GM18907 (cell line): ENCODE results near the gene NSFL1C.
"Not testable (repeated sequence)": the region's sequence is repeated elsewhere in the genome, so short reads cannot be mapped to it uniquely, and the experiment has no call there.

Experiments used
- ATAC-seq: cut with Tn5 transposase; IDR thresholded peaks from one replicate; pipeline ENCODE4 v1.9.1; 2021; ENCODE audit warnings: mild to moderate bottlenecking, moderate library complexity; ENCODE audit not compliant: unreplicated experiment

The NSFL1C gene

DNA sequence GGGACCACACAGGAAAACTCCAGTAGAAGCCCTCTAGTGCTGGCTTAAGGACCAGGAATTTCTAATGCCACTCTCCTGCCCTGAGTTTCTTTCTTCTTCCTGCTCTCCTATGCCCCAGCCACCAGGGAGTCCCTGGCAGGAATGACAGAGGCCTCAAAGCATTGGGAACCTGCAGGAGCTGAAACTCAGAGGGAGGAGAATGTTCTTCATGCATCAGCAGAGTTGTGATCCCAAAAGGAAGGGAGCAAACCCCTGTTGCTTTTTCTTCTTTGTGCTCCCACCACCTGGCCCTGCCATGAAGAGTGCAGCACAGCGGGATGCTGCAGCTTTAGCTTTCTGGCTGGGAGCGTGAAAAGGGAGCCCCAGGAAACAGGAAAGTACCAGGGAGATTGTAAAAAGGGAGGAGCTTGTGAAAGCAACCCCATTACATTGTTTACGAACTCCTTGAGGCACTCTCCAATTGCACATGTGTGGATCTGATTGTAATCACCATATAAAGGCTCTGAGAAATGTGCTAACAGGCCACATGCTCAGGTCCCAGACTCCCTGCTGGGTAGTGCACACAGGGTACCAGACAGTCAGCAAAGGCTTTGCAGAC, 39.1 kb downstream of the NSFL1C start:
- ATAC-seq: no peak

DNA sequence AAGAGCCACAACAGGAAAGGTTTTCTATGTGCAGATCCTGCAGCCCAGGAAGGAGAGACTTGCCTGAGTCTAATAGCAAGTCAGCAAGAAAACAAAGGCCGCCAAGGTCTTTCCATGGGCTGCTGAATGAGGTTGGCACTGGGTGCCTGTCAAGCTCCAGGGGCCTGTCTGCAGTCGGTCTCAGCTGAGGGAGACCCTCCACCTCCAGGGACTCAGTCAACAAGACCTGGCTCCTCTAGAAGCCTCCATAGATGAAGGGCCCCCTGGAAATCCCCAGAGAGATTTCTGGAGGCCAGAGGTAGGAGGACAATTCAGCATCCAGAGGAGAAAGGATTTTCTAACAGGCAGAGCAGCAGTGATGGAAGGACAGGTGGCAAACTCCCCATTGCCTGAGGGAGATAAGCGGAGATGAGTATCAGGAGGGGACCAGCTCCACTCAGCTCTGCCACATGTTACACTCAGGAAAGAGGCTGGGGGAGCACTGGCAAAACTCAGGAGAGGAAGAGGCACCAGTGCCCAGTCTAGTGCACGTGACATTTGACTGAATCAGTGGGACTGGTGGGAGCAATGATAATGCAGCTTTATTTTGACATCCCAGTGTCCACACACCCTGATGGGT, 40.3 kb downstream of the NSFL1C start:
- ATAC-seq: no peak

DNA sequence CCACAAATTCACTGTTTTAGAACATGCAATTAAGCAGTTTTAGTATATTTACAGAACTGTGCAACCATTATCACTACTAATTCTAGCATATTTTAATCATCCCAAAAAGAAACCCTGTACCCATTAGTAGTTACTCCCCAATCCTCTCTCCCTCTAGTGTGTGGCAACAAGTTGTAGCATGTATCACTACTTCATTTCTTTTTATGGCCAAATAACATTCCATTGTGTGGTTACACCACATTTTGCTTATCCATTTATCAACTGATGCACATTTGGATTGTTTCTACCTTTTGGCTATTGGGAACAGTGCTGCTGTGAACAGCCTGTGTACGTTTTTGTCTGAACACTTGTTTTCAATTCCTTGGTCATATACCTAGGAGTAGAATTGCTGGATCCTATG, 42.3 kb downstream of the NSFL1C start:
- ATAC-seq: no peak

DNA sequence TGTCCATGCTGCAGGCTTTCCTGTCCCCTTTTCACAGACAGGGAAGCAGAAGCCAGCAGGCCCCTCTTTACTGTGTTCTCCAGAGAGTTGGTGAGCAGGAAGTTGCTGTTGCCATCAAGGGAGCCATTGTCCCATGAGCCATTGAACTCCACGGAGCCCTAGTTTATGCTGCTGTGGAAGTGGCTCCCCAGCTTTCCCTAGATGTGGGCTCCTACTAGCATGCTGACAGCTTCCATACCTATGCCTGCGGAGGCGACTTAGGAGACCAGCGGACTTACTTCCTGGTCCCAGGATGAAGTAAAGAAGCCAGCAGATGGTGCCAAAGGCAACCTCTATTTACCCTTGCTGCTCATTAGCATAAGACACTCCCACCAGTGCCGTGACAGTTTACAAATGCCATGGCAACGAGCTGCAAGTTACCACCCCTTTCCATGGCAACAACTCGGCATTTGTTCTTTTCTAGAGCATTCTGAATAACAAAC, 43.0 kb downstream of the NSFL1C start:
- ATAC-seq: no peak

DNA sequence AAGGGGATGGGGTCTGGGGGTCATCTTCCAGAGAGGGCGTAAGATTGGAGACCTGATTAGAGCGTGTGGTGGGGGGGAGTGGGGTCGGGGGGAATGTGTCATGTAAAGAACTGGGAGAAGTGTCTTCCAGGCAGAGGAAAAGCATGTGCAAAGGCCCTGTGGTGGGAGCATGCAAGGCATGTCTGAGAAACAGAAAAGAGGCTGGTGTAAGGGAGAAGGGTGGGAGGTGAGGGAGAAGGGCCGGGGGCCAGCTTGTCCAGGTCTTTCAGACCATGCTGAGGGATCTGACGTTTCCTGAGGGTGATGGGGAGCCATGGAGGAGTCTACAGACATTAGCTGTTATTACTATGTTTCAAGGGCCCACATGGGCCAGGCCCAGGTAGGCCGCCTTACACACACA, 43.4 kb downstream of the NSFL1C start:
- no peak for ATAC-seq

DNA sequence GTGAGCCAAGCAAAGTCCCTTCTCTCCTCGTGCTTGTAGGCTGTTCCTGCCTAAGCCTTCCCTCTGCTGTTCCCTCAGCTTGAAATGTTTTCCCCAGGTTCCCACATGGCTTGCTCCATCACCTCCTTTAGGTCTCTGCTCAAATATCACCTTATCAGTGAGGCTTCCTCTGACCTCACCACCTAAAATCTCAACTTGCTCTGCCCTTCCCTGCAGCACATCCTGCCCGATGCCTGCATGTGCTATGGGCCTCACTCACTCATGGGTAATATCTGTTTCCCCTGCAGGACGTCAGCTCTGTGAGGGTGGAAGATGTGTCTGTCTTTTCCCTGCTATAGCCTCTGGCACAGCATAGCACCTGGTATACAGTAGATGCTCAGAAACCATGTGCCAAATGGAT, 43.9 kb downstream of the NSFL1C start:
- no peak for ATAC-seq

DNA sequence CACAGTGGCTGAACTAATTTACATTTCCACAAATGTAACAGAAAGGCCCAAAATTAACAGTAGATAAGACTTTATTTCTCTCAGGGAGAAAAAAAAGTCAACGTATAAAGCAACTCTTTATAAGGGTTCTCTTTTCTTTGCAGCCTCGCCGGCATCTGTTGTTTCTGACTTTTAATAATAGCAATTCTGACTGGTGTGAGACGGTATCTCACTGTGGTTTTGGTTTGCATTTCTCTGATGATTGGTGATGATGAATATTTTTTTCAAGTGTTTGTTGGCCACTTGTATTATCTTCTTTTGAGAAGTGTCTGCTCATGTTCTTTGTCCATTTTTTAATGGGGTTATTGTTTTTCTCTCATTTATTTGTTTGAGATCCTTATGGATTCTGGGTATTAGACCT, 46.6 kb downstream of the NSFL1C start:
- no peak for ATAC-seq

DNA sequence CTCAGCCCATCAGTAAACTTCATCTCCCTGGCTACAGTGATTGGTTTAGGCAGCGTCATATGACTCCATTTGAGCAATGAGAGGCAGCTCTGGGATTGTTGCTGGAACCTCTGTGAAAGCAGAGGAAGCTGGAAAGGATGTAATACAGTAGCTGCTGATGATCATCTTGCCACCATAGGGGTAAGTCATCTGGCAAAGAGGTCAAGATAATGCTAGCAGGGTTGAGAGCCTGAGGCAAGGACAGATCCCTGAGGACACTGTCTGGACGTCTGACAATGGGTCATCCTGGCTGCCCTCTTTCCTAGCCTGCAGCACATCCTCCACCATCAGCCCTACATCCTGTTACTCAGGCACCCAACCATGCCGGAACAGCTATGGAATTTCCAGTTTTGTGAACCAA, 48.3 kb downstream of the NSFL1C start:
- ATAC-seq: no peak

DNA sequence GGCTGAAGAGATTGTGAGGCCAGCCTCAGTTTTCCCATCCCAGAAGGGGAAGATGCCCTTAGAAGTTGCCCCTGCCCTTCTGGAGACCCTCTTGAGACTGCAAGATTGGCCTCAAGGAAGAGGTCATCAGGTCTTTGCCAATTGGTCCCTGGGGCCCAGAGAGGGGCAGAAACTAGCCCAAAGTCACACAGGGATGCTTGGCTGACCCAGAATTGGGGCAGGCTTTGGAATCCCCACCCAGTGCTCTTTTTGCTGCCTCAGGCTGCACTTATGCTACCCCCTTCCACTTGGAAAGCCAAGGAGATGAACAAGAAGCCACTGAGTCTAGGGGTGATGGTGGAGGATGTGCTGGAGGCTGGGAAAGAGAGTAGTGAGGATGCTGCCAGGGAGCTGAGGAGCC, 48.9 kb downstream of the NSFL1C start:
- ATAC-seq: no peak

DNA sequence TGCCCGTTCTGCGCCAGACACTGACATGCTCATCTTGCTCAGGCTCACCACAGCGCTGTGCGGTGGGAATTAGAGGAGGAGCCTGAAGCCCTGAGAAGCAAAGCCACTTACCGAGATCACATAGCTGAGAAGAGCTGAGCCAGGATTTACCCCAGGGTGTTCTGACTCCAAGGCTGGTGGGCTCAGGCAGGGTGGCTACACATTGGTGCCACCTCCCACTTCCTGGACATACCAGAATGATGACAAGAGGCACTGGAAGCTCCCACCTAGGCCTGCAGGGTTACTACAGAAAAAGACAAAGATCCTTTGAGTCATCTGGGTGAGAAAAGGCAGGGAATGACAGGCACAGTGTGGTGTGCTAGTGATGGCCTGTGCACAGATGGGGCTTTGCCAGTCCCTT, 49.4 kb downstream of the NSFL1C start:
- ATAC-seq: no peak

DNA sequence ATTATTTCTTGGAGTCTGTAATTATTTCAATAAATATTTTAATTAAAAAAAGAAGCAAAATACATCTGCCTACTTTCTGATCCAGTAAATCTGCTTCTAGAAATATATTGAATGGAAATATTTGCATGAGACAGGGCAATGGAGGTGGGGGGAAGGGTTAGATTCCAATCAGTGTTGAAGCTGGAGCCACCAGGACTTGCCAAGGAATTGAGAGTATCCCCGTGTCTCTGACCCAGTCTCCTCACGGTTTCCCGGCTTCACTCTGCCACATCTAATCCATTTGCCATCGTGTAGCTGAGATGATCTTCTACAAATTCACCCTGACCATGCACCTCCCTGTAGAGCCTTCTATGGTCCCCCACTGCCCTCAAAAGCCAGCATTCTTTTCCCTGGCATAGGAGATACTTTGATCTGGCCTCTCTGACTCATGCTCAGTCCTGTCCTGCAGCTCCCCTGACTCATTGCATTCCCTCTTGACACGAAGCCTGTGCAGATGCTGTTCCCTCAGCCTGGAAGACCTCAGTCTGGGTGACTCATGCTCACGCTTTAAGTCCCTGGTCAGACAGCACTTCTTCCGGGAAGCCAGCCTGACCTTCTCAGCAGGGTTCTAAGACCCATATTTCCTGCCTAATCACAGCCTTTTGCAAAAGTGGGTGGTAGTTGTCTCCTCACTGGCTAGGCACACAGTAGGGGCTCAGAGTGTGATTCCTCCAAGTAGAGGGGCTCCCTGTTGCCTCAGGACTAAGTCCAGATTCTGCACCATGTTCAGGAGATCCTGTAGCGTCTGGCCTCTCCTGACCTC, 50.8 kb downstream of the NSFL1C start:
- ATAC-seq: no peak

DNA sequence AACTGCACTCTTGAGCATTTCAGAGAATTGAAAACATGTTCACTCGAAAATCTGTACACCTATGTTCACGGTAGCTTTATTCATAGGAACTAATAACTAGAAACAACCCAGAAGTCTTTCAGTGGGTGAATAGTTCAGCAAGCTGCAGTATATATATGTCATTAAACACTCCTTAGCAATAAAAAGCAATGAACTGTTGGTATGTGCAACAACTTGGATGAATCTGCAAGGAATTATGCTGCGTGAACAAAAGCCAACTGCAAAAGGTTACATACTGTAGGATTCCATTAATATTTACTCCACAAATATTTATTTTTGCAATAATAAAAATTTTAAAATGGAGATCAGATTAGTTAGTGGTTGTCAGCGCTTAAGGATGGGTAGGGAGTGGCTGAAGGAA, 51.7 kb downstream of the NSFL1C start:
- ATAC-seq: no peak

DNA sequence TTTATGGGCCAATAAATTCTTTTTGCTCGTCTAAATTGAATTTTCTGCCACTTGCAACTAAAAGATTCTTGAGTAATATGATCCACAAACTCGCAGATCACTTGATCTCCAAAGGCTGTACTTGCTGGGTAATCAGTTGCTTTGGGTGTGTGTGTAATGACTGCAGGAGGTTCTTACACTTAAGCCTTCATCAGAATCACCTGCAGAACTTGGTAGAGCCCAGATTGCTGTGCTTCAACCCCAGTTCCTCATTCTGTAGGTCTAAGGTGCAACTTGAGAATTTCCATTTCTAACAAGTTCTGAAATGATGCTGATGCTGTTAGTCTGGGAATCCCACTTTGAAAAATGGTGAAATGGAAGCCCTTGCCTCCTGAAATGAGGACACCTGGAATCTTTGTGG, 60.8 kb downstream of the NSFL1C start:
- ATAC-seq: no peak

DNA sequence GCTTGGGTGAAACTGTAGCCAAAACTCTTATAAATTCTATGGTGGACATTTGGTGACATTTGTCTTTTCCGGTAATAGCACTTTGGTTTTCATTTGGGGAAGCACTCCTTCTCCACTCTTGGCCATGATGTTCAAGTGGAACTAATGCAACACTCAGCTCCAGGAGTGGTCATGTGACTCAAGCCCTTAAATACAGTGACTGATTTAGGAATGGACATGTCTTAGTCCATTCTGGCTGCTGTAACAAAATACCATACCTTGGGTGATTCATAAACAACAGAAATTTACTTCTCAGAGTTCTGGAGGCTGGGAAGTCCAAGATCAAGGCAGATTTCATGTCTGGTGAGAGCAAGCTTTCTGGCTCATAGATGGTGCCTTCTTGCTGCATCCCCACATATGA, 63.0 kb downstream of the NSFL1C start:
- ATAC-seq: no peak

DNA sequence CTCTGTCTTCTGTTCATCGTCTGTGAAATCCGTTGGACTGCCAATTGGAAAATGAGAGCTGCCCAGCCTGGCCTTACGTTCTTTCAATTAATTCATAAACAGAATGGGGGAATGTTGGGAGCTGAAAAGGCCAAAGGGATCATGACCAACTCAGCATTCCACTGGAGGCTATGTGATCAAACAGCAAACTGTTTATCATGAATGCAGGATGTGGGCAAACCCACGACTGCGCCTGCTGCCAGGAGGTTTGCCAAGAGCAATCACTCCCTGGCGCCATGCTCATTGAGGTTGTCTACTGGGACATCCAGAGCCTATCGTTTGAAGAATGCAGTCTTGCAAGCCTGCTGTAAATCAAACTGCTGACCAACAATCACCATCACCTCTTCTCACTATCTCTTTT, 64.5 kb downstream of the NSFL1C start:
- ATAC-seq: no peak

DNA sequence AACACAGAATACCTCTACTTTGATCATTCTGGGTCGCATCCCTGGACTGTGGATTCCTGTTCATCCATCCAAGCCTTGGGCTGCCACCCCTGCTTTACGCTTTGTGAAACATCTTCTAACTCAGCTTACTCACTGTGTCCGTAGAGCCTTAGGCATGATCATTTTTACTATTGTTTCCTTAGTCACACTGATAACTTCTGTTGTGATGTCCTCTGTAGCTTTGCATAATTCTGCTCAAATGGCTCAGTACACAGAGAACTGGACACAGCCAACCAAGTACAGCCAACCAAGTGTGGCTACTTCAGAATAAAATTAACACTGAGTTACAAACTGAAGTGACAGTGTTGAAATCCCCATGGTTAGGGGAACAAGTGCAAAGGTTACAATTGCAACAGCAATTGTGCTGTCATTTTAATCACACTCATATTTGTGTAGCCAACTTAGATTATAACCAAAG, 65.2 kb downstream of the NSFL1C start:
- ATAC-seq: no peak

DNA sequence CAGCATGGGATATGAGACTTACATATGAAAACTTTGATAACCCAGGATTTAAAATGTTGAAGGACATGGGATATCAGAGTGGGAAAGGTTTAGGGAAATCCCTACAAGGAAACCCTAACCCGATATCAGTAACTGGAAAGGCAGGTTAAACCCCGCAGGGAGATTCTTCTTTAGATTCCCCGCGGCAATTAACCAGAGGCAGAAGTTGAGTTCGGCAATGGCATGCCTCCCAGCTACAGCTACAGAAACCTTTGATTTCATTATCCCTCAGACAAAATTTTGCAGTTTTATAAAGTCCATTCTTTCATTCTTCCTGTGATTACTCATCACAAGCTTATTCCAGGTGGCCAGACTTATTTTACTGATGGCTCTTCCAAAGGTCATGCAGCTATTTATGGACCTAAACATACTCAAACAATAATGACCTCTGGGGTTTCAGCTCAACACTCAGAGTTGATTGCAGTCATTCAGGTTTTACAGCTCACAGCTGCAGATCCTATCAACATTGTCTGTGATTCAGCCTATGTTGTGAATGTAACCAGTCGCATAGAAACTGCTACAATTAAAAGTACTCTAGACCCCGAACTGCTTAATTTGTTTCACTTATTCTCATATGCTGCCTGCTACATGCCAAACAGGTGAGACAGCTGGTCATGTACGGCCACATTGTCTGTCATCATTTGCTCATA, 66.8 kb downstream of the NSFL1C start:
- ATAC-seq: not testable (repeated sequence)

DNA sequence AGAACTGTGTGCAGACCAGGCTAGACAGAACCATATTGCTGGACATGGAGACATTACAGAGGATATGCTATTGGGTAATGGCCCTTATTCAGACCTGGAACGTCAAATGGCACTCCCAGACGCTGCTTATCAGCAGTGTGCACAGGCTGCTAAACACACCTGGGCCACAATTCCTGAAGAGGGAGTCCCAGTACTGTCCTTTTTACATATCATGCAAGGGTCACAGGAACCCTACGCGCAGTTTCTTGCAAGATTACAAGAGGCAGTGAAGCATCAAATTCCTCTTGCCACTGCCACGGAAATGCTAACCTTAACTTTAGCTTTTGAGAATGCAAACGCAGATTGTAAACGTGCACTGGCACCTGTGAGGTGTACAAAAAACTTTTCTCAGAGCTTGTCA, 68.5 kb downstream of the NSFL1C start:
- not testable (repeated sequence) for ATAC-seq

DNA sequence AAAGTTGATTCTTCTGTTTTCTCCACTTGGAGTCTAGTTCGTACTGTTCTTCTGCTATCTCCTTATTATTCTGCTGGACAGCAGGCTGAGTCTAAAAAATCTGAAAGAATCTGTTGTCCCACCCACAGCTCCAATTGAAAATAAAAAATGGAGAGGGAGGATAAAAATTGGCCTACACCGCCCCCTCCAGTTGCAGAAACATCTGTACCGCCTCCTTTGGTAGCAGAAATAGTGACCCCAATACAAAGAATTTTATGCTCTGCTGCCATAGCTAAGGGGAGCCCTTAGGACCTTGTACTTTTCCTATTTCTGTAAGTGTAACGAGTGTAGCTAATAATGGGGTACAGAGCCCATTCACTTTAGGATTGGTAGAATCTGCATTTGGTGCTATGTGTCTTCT, 68.9 kb downstream of the NSFL1C start:
- no peak for ATAC-seq

DNA sequence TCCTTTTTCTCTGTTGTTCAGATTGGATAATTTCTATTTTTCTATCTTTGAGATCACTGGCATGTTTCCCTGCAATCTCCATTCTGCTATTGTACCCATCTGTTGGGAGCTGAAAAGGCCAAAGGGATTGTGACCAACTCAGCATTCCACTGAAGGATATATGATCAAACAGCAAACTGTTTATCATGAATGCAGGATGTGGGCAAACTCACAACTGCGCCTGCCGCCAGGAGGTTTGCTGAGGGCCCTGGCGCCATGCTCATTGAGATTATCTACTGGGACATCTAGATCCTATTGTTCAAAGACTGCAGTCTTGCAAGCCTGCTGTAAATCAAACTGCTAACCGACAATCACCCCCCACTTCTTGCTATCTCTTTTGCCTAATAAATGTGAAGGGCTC, 69.9 kb downstream of the NSFL1C start:
- ATAC-seq: no peak

DNA sequence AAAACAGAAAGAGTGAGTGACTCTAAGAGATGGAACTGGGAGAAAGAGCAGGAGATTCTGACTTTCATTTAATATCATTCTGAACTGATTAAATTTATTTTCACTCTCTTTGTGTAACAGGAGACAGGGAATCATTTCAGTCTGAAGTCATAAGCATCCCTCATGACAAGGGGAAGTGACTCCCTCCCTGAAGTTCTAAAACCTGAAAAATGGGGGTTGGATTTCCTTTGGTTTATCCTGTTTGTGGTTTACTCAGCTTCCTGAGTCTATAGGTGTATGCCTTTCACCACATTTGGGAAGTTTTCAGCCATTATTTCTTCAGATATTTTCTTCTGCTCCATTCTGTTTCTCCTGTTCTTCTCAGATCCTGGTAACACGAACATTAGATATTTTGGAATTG, 70.4 kb downstream of the NSFL1C start:
- ATAC-seq: no peak

DNA sequence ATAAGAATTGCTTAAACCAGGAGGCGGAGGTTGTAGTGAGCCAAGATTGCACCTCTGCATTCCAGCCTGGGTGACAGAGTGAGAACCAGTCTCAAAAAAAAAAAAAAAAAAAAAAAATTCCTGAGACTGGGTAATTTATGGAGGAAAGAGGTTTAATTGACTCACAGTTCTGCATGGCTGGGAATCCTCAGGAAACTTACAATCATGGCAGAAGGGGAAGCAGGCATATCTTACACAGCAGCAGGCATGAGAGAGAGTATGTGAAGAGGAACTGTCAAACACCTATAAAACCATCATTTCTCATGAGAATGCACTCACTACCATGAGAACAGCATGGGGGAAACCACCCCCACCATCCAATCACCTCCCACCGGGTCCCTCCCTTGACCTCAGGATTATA, 72.0 kb downstream of the NSFL1C start:
- no peak for ATAC-seq
